Right kidney (tissue), 1 donor: ENCODE data around the gene SMIM5.
A peak's percentile ranks its signal among the peaks of the same experiment; 100 is the strongest.

Source experiments
- DNase-seq: peaks from one replicate; pipeline ENCODE4 v3.0.0-alpha.2; 2016

Gene SMIM5

DNA sequence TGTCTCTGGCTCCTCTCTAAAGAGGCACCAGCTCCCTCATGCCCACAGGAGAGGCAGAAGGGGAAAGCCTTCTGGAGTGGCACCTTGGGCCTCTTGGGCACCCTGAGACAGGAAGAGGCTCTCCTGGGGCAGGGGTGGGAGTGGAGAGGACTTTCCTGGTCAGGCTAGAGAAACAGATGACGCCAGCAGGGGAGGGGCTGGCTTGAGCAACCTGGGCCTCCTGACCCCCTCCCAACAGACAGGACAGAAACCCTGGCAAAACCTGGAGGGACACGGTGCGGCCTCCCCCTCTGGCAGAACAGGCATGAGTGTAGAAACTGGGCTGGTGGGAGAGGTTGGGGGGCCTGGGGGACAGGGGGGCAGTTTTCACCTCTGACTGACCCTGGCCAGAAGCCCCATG, 6.1 kb downstream of the SMIM5 start:
- no peak for DNase-seq

DNA sequence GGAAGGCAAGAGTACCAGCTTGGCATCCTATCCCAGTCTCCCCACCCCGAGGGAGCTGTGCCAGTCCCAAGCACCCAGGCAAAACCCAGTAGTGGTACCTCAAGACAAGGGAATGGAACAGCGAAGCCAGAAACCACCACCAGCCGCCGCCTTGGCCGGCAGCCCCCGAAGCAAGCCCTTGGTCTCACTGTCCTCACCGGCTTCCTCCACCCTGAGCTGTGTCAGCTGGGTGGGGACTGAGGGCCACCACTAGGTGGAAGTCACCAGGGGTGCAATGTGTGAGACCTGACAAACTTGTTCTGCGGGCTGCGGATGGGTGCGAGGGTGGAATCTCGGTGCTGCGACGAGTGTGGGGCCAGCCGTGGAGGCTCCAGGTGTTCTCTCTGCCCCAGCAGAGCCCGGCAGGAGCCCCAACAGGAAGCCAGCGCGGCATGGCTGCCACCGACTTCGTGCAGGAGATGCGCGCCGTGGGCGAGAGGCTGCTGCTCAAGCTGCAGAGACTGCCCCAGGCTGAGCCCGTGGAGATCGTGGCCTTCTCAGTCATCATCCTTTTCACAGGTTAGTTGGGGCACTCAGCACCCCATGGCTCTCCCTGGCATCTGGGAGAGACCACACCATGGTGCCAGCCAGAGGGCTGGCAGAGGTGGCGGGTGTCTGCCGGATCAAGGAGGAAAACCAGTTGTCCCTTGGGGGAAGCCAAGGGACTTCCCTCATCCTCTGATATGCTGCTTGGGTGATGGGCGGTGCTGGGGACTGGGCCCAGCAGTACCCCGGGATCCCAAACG, 6.7 kb downstream of the SMIM5 start:
- DNase-seq = no peak

DNA sequence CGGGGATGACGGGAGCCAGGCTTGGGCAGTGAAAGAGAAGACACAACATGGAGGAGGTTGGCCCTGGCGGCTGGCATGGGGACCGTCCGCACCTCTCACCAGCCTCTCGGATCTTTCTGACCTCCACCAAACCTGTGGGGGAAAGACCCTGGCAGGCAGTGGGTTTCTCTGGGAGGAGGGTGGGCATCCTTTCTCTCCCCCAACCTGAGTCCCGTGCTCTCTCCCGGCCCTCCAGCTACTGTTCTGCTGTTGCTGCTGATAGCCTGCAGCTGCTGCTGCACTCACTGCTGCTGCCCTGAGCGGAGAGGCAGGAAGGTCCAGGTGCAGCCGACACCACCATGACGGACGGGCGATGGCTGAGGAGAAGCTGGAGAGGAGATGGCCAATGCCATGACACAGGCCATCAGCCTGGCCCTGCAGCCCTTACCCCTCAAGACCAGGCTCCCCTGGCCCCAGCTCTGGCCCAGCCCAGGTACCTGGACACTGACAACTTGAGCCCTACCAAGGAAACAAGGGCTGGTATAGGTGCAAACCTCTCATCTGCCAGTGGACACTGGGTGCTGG, 7.4 kb downstream of the SMIM5 start:
- peak; percentile 18 for DNase-seq

DNA sequence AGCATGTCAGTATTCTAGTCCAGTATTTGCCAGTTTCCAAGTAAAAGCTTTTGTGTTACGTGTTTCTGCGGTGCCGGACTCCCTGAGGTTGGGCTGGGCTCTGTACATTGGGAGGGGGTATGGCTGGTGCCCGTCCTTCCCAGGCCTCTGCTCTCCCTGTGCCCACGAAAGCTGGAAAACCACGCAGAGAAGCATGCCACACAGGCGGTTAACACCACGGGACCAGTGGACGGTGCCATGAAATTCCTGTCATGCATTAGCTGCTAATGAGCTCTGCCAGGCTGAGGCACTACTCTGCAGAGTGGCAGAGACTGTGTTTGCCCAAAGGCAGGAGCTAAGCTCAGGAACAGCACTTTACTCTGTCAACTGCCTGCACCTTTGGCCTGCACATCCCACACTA, 8.1 kb downstream of the SMIM5 start:
- no peak for DNase-seq

DNA sequence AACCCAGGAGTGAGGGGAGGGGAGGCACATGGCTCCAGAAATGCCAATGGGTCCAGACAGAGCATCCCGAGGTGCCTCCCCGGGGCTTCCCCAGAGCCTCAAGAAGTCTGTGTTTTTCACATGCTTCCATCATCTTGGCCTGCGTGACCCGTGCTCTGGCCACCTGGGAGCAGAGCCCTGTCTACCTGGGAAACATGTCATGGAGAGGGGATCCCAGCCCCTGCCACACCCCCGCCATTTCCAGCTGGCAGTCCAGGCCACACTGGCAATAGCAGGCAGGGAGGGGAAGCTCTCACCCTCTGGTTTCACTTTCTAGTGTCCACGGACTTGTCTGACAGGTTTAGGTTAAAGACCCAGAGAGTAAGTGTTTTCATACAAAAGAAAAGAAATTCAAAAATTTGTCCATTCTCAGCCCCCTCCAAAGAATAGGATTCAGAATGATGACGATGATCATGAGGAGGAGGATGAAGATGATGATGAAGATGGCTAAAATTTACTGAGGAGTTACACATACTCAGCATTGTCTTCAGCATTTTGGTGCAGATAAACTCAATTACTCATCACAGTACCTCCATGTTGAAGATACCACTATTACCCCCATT, 9.0 kb downstream of the SMIM5 start:
- DNase-seq = no peak

DNA sequence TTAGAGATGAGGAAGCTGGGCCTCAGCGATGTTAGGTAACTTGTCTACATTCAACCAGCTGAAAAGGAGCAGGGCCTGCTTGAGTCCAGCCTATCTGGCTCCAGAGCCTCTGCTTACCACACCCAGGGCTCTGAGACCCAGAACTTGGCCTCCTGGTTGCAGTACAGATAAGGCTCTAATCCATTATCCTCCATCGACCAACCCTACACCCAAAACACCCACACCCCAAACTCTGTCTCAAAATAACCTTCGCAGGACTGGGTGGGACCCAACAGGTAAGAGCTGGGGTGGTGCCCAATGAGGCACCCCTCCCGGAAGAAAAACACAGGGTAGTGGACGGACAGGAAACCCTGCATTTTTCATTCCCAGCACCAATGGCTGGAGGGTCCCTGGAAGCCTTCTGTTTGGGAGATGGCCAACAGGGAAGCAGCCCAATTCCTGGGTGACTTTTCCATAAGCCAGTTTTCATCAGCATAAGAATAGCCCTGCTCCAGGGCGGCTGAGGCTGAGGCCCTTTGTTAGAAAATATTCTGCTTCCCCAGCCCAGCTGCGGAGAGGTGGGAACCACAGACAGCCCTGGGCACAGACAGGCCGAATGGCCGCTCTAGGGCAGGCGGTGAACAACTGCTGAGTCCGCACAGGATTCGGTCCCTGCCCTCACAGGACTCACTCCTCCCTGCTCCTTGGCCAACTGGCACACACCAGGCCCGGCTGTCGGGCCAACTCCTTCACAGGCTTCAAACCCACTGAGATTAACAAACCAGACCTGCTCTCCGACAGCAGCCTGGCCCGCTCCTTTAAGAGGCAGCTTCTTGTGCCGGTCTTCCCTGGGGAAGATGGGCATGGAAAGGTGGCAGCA, 9.8 kb downstream of the SMIM5 start:
- no peak for DNase-seq

DNA sequence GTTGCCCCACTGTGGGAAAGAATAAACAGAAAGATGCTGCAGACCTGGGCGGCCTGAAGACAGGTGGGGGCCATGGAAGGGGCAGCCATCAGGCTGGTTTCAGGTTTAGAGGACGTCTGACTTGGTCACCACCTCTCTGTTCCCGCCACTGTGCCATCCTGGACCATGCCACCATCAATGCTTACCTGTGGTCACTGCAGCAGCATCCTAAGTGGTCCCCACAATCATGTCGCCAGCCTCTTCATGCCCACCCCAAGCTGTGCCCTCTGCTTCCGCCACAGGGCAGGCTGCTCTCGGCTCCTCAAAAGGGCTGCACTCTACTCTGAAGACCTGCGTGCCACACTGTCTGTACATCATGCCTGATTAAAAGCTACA, 10.4 kb downstream of the SMIM5 start:
- no peak for DNase-seq

DNA sequence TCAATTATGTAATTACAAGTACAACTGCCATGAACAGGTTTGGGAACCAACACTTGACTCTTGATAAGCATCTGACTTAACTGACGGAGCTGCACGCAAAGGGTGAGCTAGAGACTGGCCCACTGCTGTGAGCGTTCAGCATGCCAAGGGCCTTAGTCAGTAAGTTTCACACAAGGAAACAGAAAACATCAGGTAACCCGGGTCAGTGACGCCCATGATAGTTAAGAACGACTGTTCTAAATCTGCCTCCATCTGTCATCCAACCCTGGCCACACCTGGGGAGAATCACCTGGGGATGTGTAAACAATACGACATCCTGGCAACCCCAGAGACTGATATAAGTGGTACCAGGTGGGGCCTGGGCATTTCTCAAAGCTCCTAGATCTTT, 12.3 kb downstream of the SMIM5 start:
- DNase-seq = no peak

DNA sequence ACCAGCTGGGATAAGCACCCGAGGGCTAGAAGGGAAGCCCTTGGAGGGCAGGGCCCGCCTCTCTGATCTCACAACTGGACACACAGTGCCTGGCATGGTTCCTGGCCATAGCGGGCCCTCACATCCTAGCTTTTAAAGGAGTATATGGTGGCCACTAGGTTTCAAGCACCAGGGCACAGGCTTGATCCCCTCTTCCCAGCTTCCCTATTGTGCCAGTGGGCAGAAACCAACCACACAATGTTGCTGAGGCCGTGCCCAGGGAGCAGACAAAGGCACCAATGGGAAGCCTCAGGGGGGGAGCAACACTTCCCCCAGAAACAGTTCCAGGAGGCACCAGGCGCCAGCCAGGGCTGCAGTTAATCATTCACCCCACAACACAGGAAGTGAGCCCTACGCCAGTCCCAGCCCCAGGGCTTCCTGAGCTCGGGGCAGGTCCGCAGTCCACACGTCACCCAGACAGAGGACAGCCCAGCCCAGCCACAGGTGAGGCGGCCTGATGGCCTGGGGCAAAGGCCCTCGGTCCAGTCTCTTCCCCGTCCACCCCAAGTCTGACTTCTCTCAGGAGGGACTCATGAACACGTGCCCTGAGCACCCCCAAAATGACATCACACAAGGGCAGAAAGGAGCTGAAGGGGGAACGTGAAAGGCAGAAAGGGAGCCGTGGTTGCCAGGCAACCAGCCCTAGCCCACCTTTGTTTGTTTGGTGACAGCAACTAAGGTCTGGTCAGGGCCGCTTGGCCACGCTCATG, 12.8 kb downstream of the SMIM5 start:
- DNase-seq = peak; percentile 67

DNA sequence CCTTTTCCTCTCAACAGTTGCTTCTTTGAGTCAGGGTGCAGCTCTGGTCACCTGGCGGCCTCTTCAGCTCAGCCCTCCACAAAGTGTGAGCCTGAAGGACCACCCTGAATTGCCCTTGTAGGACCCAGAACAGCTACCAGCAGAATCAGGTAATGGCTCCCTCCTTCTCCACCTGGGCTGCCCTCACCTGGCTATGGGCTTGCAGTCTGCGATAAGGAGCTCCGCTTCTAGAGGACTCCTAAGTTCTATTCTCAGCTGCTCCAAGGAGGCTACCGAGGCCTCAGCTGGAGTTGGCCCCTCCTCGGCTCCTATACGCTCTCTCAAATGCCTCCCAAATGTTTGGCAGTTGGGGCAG, 13.4 kb downstream of the SMIM5 start:
- no peak for DNase-seq

DNA sequence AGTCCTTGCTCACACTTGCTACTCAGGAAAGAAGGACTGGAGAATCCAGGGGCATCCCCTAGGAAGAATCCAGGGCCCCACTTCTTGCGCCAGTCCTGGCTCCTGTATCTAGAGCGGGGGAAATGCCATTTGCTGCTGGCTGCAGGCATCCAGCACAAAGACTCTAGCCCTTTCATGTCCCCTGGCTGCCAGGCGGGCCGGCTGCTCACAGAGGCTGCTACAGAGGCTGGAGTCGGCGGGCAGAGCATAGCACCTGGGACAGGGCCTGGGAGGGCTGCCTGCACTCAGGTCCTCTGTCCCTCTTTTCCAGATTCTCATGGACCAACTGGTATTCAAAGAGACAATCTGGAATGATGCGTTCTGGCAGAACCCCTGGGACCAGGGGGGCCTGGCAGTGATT, 13.8 kb downstream of the SMIM5 start:
- DNase-seq = no peak

DNA sequence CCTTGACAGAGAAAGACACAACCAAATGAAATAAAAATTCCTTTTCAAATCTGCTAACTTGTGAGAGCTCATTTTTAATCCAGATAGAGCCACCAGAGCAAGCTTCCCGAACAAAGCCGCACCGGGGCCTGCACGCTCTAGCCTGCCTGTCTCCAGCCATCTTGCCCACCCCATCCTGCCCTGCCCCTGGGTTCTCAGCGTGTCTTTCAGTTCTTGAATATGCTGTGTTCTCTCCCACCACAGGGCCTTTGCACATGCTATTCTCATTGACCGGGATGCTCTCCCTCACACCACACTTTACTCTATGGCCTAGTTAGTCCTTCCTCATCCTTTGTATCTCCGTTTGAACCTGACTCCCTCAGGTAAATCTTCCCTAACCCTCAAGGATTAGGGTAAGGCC, 14.7 kb downstream of the SMIM5 start:
- no peak for DNase-seq

DNA sequence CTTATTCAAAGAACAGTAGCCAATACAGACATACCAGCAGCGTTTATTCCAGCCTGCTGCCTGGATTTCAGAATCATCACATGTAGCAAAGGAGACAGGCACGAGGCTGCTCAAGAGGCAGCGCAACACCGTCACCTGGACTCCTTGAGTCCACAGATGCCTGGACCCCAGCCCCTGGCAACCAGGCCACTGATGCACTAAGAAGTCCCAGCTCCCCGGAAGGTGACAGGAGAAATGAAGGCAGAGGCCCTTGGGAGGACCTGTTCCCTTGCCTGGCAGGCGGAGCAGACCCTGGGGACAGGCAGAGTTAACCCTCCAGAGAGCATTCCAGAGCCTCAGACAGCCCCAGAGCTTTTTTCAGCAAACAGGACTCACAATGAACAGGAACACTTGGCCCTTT, 16.5 kb downstream of the SMIM5 start:
- no peak for DNase-seq

DNA sequence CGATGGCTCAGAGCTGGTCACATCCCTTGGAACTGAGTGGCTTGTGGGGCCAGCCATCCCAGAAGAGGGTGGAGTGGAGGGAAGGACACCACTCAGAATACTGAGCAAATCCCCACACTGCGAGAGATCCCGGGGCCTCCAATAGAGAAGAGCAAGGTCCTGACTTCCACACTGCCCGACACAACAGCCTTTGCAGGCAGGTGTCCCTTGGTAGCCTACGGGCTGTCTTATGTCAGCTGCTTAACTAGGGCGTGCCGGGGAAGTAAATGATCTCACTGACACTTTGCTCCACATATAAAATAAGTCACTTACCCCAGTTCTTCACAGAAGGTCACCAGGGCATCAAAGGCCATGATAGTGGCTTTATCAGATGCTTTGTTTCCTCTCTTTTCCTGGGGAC, 17.6 kb downstream of the SMIM5 start:
- no peak for DNase-seq

DNA sequence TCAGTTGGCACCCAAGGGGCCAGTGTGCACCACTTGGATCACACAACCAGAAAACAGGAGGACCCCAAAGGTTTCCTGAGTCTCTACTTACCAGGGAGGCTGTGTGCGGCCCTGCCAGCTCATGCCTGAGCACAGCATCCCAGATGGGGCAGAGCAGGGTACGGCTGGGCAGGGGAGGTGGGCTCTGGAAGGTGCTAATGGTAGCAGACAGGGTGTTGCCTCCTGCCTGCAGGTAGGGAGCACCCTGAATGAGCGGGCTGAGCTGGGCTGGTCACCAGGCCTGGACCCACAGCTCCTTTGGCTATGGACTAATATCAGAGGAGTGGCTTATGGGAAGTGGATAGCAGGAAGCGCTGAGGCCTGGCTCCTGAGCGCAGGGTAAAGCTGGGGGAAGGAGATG, 19.1 kb downstream of the SMIM5 start:
- no peak for DNase-seq

DNA sequence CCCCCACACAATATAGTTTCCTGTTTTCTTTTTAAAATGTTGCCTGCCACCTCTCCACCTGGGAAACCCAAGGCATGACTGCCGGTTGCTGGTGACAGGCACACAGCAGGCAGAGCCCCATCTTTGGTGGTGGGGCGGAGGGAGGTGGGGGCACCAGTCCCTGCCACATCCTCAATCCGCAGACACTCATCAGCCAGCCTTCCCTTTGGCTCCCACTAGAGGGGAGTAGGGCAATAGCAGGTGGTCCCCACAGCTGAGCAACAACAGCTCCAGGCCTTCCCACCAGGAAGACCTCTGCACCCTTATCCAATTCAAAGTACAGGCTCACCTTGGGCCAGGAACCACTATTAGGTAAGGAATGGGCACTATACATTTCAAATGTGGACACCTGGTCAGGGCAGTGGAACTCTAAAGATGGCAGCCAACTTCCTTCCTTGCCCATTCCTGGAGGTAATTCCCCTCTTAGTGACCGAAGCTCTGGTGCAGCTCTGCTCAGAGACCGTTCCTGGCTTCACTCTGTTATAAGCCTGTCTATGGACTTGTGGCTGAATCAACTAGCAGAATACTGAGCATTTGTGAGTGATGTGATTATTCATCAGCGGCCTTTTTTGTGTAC, 19.8 kb downstream of the SMIM5 start:
- DNase-seq = no peak

DNA sequence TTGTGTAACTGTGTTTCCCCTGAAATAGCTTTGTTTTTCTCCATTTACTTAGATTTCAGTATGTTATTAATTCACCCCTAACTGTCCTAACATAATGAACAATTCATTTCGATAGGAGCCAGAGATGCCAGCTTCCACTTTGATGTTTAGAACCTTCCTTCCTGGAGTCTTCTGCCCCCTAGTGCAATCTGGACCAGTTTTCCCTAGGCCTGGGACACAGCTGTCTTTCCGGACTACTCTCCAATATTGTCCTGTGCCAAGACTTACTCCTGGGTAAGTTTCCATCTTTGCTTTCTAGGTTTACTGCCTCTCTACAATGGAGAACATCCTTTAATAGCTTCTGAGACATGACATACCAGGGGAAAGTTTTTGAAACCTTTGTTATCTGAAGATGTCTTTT, 20.9 kb downstream of the SMIM5 start:
- DNase-seq = no peak

DNA sequence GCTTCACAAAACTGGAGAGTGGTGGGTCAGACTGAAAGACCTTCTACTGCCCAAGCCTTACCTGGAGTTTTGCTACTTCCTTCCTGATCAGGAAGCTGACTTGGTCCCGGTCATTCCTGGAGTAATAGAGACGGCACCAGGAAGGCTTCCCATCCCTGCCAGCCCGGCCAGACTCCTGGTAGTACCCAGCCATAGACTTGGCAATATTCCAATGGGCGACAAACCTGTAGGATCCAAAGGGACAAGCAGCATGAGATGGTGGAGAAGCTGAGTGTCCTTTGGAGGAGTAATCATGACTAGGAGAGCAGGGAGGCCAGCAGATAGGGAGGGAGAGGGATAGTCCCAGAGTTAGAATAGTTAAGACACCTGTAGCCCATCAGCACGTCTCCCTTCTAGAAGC, 25.0 kb downstream of the SMIM5 start:
- DNase-seq = no peak

DNA sequence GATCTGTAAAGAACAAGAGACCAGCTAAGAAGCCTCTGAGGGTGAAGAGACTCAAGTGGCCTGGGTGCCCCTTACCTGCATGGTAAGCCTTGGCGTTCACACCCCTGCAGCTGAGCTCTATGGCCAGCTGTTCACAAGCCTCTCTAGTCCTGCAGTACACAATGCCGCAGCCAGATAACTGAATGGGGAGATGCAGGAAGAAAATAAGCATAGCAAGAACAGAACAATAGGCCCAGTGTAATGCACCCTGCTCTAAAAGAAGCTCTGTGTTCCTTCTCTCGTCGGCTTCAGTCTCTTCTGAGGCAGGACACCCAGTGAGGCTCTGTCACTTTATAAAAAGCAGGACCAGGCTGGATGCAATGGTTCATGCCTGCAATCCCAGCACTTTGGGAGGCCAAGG, 28.3 kb downstream of the SMIM5 start:
- no peak for DNase-seq

DNA sequence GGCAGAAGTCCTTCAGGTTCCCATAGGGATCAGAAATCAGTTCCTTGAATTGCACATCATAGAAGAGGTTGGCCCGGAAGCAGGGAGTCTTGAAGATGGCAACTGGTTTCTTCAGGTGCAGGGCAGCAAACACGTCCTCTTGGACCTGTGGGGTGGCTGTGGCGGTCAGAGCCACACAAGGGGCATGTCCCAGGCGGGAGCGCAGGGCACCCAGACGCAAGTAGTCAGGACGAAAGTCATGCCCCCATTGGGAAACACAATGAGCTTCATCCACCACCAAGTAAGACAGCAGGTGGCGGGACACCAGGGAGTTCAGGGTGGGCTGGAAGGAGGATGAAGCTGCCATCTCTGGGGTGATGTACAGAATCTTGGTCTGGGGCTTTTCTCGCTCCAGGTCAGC, 29.3 kb downstream of the SMIM5 start:
- no peak for DNase-seq

DNA sequence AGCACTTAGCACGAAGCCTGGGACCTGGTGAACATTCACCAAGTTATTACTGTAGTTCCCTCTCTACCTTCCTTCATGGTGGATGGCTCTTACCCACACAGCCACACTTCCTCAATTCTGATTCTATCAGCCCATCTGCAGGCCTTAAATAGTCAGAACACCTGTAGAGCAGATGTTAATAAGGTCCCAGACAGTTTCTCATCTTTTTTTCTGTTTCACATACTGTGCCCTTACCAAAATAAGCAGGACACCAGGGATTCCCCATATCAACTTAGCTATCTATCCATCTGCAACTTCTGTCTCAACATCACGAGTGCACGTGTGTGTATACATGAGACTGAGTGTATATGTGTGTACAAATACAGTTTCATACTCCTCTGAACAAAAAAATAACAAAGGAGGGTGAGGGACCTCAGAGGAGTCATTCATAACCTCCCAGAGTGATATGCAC, 30.9 kb downstream of the SMIM5 start:
- no peak for DNase-seq

DNA sequence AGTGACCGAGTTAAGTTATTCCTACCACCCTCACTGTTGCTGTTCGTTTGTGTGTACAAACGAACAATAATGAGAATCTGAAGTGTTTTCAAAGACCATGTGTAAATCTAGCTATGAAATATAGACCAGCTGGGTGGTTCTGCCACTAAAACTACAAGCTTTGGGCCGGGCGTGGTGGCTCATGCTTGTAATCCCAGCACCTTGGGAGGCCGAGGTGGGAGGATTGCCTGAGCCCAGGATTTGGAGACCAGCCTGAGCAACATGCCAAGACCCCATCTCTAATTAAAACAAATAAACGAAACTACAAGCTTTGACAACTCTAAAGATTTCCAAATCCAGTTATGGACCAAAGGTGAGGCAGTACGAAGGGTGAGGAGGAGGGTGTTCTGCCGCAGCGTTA, 32.7 kb downstream of the SMIM5 start:
- DNase-seq = no peak
